Activated CD4-positive, alpha-beta T cell treated with anti-CD3 and anti-CD28 coated beads, Interleukin-2, amount 10 ng/mL, durations not matched to agents 7 days and 5 days (primary cell): ENCODE data around the gene TAOK2. TPM values are rescaled to one million over a fixed set of nuclear protein-coding genes. Genes with fewer than 3 reads are reported as not detected.
"Not testable (repeated sequence)": the region's sequence is repeated elsewhere in the genome, so short reads cannot be mapped to it uniquely, and the experiment has no call there.

Source experiments
- CTCF ChIA-PET: fragments of 350-600 bp; sonication (Branson Sonifier 250); formaldehyde crosslinking; loops from one replicate; lab custom pipeline; 2021; ENCODE audit warnings: antibody characterized with exemption; lab: Charles Lee
- POLR2A ChIA-PET: fragments of 350-600 bp; sonication (Branson Sonifier 250); formaldehyde crosslinking; loops from one replicate; lab custom pipeline; 2021; ENCODE audit warnings: antibody characterized with exemption; lab: Charles Lee
- DNase-seq: peaks from one replicate; pipeline ENCODE4 v3.0.0-alpha.2; 2020
- H3K27ac Mint-ChIP-seq: one replicate; pipeline ENCODE4 v1.8.0; 2021; ENCODE audit warnings: mild to moderate bottlenecking, moderate library complexity, mixed read lengths
- H3K27me3 Mint-ChIP-seq: one replicate; pipeline ENCODE4 v1.8.0; 2021; ENCODE audit warnings: mixed read lengths
- H3K36me3 Mint-ChIP-seq: one replicate; pipeline ENCODE4 v1.8.0; 2021; ENCODE audit warnings: low read depth, mixed read lengths
- H3K4me1 Mint-ChIP-seq: one replicate; pipeline ENCODE4 v1.8.0; 2021; ENCODE audit warnings: mixed read lengths
- H3K4me3 Mint-ChIP-seq: one replicate; pipeline ENCODE4 v1.8.0; 2021; ENCODE audit warnings: mild to moderate bottlenecking, moderate library complexity, mixed read lengths
- H3K9me3 Mint-ChIP-seq: one replicate; pipeline ENCODE4 v1.8.0; 2021; ENCODE audit warnings: mixed read lengths
- total RNA-seq, 2 experiments: library from RNA; stranded (reverse); gene quantifications; one replicate each; pipeline ENCODE4 v1.2.3, GENCODE V29; 2021

TAOK2 gene
- total RNA-seq, 2 experiments from 2014 or later: 47.7 to 48.8 TPM

- H3K4me3 Mint-ChIP-seq: no peak overlapping the region
- POLR2A ChIA-PET: no interaction called here
- DNase-seq: no peak
- CTCF ChIA-PET: interaction anchor here (0.6 kb wide), 1 partner anchor 197 kb away, joined by 4 read pairs; no protein-coding TSS in a partner anchor
- H3K4me1 Mint-ChIP-seq: peaks cover 2% of the 10 kb centered on the region
- H3K9me3 Mint-ChIP-seq: no peaks in the 10 kb centered on the region
- no peaks in the 10 kb centered on the region for H3K36me3 Mint-ChIP-seq
- no peak overlapping the region for H3K27ac Mint-ChIP-seq
- peaks cover 38% of the 10 kb centered on the region for H3K27me3 Mint-ChIP-seq
These were observed 52.8 kb downstream of the TAOK2 start for GRCh38 chr16:30026449-30026848.

GRCh38 chr16:30027588-30028437 is 54.1 kb downstream of the TAOK2 start:
- ChIA-PET CTCF (interaction anchor here (0.6 kb wide), 1 partner anchor 11 kb away, joined by 3 read pairs; no protein-coding TSS in a partner anchor), POLR2A (interaction anchor here (0.5 kb wide), 1 partner anchor 350 kb away, joined by 4 read pairs; no protein-coding TSS in a partner anchor)
- peaks cover 48% of the 10 kb centered on the region for H3K27me3 Mint-ChIP-seq
- H3K4me3 Mint-ChIP-seq: no peak overlapping the region
- no peak for DNase-seq
- no peak overlapping the region for H3K27ac Mint-ChIP-seq
- H3K4me1 Mint-ChIP-seq: peaks cover 7% of the 10 kb centered on the region
- peaks cover 3% of the 10 kb centered on the region for H3K36me3 Mint-ChIP-seq
- H3K9me3 Mint-ChIP-seq: no peaks in the 10 kb centered on the region

DNA sequence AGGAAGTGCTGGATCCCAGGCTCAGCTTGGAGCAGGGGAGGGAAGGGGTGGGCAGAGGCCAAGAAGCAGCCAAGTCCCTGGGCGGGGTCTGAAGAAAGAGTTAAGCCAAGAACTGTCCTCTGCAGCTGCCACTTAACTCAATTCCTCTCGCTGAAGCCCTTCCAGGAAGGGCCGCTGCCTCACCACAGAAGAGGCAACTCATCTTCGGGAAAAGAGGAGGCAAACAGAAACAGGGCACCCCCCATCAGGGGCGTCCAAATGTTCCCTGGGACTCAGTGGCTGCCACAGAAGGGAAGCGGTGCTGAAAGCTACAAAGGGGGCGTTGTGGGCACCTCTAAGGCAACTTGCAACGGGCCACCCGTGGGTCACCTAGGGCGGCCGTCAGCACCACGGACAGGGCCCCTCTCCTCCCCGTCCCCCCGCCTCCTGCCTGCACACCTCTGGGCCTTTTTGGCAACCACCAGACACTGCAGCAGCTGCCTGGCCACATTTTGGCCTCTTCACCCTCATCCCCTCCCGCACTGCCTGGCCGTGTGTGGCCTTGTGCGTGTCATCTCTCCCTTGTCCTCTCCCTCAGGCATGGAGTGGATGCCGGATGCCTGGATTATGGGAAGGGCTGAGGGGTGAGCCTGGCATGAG is 54.9 kb downstream of the TAOK2 start:
- H3K4me3 Mint-ChIP-seq: no peak overlapping the region
- peaks cover 10% of the 10 kb centered on the region for H3K4me1 Mint-ChIP-seq
- peak; percentile 32 for DNase-seq
- H3K27me3 Mint-ChIP-seq: peaks cover 48% of the 10 kb centered on the region
- CTCF ChIA-PET: interaction anchor here (0.6 kb wide), 1 partner anchor 12 kb away, joined by 3 read pairs; no protein-coding TSS in a partner anchor
- H3K27ac Mint-ChIP-seq: no peak overlapping the region
- H3K36me3 Mint-ChIP-seq: peaks cover 3% of the 10 kb centered on the region
- no peaks in the 10 kb centered on the region for H3K9me3 Mint-ChIP-seq
- POLR2A ChIA-PET: interaction anchor here (0.5 kb wide), 1 partner anchor 351 kb away, joined by 4 read pairs; no protein-coding TSS in a partner anchor

GRCh38 chr16:30030011-30030685 is 56.5 kb downstream of the TAOK2 start:
- no peak overlapping the region for H3K27ac Mint-ChIP-seq
- CTCF ChIA-PET: no interaction called here
- peaks cover 48% of the 10 kb centered on the region for H3K27me3 Mint-ChIP-seq
- H3K4me1 Mint-ChIP-seq: peaks cover 14% of the 10 kb centered on the region
- no peak for DNase-seq
- no peaks in the 10 kb centered on the region for H3K9me3 Mint-ChIP-seq
- peaks cover 3% of the 10 kb centered on the region for H3K36me3 Mint-ChIP-seq
- no peak overlapping the region for H3K4me3 Mint-ChIP-seq
- POLR2A ChIA-PET: no interaction called here

DNA sequence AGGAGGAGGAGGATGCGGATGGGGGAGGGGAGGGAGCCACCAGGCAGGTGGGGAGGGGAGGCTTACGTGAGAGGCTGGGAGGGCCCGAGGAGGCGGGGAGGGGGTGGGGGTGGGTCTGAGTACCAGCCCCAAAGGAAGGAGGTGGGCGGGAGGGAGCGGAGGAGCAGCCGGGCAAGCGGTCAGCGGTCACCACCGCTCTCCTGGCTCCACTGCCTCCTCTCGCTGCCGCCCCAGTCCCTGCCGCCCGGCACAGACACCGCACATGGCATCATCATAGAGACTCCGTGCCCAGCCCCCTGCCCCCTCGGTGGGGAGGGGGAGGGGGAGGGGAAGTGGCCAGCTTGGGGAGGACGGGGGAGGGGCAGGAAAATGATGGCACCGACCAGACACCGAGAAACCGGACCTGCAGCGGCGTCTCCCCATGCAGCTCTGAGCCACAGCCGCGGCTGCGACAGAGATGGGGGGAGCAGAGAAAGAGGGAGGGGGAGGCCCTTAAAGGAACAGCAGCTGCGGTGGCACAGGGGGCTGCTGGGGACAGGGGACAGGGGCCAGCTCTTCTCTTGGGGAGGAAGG is 57.3 kb downstream of the TAOK2 start, which contains the start of gene TLCD3B:
Gene TLCD3B, minus strand, starts transcription at position 431 of the 573 bp plus-strand sequence. CDS start 744 bp downstream, outside the sequence.
- Mint-ChIP-seq H3K36me3 (peaks cover 3% of the 10 kb centered on the region), H3K4me3 (no peak within 1 kb of the TSS), H3K9me3 (no peaks in the 10 kb centered on the region), H3K4me1 (peaks cover 17% of the 10 kb centered on the region), H3K27me3 (peaks cover 48% of the 10 kb centered on the region), H3K27ac (no peak within 1 kb of the TSS)
- POLR2A ChIA-PET: no interaction called here
- CTCF ChIA-PET: interaction anchor here (0.6 to 2.1 kb wide), 7 partner anchors 8 to 334 kb away, joined by 3 to 13 read pairs (median 5); partner anchors contain the start of genes ALDOA and C16orf92
- DNase-seq: no peak

DNA sequence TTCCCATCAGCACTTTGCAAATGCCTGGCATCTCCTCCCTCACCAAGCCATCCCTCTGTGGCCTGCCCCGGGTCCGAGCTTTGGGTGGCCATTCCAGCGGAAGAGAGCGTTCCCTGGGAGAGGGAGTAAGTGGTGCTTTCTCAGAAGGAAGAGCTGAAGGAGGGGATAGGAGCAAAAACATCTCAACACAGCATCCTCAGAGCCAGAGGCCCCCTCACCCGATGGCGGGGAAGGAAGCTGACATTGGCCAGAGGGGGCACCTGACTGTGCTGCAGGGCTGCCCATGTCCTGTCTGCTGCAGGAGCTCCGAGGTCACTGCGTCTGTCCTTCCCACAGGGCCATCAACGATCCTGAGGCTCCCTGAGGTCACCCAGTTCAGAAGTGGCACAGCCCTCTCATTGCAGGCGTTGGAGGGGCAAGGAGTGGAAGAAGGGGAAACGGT is 57.8 kb downstream of the TAOK2 start:
- POLR2A ChIA-PET: no interaction called here

GRCh38 chr16:30032083-30032819 is 58.6 kb downstream of the TAOK2 start:
- peaks cover 44% of the 10 kb centered on the region for H3K27me3 Mint-ChIP-seq
- peaks cover 20% of the 10 kb centered on the region for H3K4me1 Mint-ChIP-seq
- H3K36me3 Mint-ChIP-seq: peaks cover 3% of the 10 kb centered on the region
- no peaks in the 10 kb centered on the region for H3K9me3 Mint-ChIP-seq
- CTCF ChIA-PET: interaction anchor here (0.6 to 2.1 kb wide), 30 partner anchors 9 to 358 kb away, joined by 3 to 13 read pairs (median 4); partner anchors contain the start of genes ALDOA, C16orf92, KCTD13 and KIF22
- no peak overlapping the region for H3K27ac Mint-ChIP-seq
- POLR2A ChIA-PET: no interaction called here
- peak; percentile 76 for DNase-seq
- H3K4me3 Mint-ChIP-seq: no peak overlapping the region

More for the DNA sequence above, 57.8 kb downstream of the TAOK2 start:
- peaks cover 3% of the 10 kb centered on the region for H3K36me3 Mint-ChIP-seq
- no peak overlapping the region for H3K27ac Mint-ChIP-seq
- DNase-seq: no peak
- no peak overlapping the region for H3K4me3 Mint-ChIP-seq
- H3K27me3 Mint-ChIP-seq: peaks cover 49% of the 10 kb centered on the region
- no peaks in the 10 kb centered on the region for H3K9me3 Mint-ChIP-seq
- H3K4me1 Mint-ChIP-seq: peaks cover 19% of the 10 kb centered on the region
- CTCF ChIA-PET: interaction anchor here (0.8 to 2.1 kb wide), 21 partner anchors 9 to 332 kb away, joined by 3 to 13 read pairs (median 5); partner anchors contain the start of genes ALDOA, C16orf92, KCTD13 and TBX6

DNA sequence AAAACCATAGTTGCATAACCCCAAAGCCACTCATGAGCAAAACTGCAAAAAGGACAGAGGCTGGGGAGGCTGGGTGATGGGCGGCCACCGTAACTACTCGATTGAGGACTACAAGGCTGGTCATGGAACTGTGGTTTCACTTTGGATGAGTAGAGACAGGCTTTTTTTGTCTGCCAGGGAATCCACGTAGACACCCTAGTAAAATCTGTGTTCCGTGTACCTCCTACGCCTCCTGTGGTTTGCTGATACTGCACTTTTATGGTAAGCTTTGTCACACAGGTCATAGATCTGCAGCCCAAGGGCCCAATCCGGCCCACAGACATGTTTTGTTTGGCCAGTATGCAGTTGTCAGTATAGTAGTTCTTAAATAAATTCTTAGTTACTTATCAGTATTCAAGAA is 59.6 kb downstream of the TAOK2 start:
- Mint-ChIP-seq H3K36me3 (peaks cover 3% of the 10 kb centered on the region), H3K27ac (no peak overlapping the region), H3K27me3 (peaks cover 34% of the 10 kb centered on the region), H3K4me1 (peaks cover 20% of the 10 kb centered on the region), H3K4me3 (no peak overlapping the region), H3K9me3 (no peaks in the 10 kb centered on the region)
- POLR2A ChIA-PET: no interaction called here
- DNase-seq: no peak
- CTCF ChIA-PET: interaction anchor here (1.0 to 1.9 kb wide), 7 partner anchors 11 to 334 kb away, joined by 3 to 8 read pairs (median 5); partner anchors contain the start of gene KIF22

DNA sequence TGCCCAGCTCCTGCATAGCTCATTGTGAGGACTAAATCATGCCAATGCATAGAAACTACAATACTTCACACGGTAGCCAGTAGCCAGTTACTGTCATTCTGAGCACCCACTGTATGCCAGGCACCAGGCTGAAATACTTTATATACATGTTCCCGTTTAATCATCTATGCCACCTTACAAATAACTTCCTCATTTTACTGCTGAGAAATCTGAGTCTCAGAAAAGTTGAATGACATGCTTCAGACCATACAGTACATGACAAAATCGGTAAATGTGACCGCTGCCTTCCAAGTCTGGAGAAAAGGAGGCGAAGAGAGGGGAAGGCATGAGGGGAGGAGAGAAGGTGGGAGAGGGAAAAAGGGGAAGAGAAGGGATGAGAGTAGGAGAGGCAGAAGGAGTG is 66.6 kb downstream of the TAOK2 start:
- CTCF ChIA-PET: interaction anchor here (0.6 kb wide), 2 partner anchors 84 to 1076 kb away, joined by 3 read pairs; no protein-coding TSS in a partner anchor
- no peak overlapping the region for H3K4me3 Mint-ChIP-seq

GRCh38 chr16:30040690-30041089 is 67.0 kb downstream of the TAOK2 start:
- H3K36me3 Mint-ChIP-seq, POLR2A ChIA-PET, H3K27me3 Mint-ChIP-seq, CTCF ChIA-PET, H3K4me1 Mint-ChIP-seq, H3K4me3 Mint-ChIP-seq, H3K27ac Mint-ChIP-seq, DNase-seq, H3K9me3 Mint-ChIP-seq: not testable (repeated sequence)

More for the DNA sequence above, 66.6 kb downstream of the TAOK2 start:
- no peak overlapping the region for H3K27ac Mint-ChIP-seq
- POLR2A ChIA-PET: no interaction called here
- DNase-seq: no peak
- no peaks in the 10 kb centered on the region for H3K36me3 Mint-ChIP-seq
- H3K4me1 Mint-ChIP-seq: peaks cover 8% of the 10 kb centered on the region
- H3K27me3 Mint-ChIP-seq: peaks cover 7% of the 10 kb centered on the region
- no peaks in the 10 kb centered on the region for H3K9me3 Mint-ChIP-seq

GRCh38 chr16:30041841-30042240 is 68.2 kb downstream of the TAOK2 start:
- Mint-ChIP-seq H3K9me3 (no peaks in the 10 kb centered on the region), H3K27me3 (peaks cover 5% of the 10 kb centered on the region), H3K36me3 (no peaks in the 10 kb centered on the region), H3K4me3 (no peak overlapping the region), H3K4me1 (peaks cover 6% of the 10 kb centered on the region), H3K27ac (no peak overlapping the region)
- CTCF ChIA-PET: interaction anchor here (0.6 kb wide), 1 partner anchor 147 kb away, joined by 3 read pairs; no protein-coding TSS in a partner anchor
- peak; percentile 36 for DNase-seq
- POLR2A ChIA-PET: no interaction called here
